NCI-H2029 (cell line): ENCODE data around the gene PLPP1.

Source experiments
- DNase-seq: peaks from one replicate; lab custom pipeline; 2025; lab: John Stamatoyannopoulos, UW

Gene PLPP1

DNA sequence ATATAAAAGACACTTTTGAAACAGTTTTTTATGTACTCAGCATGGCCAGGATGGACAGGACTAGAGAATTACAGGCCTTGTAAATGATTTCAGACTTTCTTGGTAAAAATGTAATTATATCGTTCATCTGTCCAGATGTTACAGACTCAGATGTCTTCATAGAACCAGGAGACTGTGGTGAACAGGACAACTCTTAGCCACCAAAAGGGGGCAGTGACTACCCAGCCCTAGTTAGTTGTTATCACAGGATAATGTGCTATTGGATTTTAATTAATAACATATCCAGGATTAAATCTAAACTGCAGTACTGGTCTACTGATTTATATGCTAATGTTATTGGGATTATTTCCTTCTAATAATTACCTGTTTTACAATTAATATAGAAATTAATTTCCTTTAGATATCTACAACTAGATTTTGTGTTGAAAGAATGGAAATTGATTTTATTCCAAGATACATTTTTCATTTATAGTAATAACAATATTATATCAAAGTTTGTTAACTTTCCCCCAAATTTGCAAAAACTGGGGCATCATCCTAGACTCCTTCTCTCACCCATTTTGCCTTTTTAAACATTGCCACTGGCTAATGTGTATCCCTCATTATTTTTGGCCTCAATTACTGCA, 127.6 kb downstream of the PLPP1 start:
- no peak for DNase-seq

DNA sequence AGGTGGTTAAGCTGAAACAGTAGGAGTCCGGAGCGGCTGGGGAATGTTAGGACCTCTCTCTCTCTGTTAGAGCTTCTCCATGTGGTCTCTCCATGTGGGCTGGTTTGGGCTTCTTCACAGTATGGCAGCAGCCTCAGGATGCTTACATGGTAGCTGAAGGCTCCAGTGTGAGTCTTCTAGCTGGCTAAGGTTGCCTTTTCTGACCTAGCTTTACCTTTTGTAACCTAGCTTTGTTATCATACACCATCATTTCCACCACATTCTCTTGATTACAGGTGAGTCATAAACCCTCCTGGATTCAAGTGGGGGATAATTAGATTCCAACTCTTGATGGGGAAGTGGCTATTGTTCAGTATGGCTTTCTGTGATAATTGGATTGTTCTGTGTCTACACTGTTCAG, 128.5 kb downstream of the PLPP1 start:
- DNase-seq: peak; percentile 78

DNA sequence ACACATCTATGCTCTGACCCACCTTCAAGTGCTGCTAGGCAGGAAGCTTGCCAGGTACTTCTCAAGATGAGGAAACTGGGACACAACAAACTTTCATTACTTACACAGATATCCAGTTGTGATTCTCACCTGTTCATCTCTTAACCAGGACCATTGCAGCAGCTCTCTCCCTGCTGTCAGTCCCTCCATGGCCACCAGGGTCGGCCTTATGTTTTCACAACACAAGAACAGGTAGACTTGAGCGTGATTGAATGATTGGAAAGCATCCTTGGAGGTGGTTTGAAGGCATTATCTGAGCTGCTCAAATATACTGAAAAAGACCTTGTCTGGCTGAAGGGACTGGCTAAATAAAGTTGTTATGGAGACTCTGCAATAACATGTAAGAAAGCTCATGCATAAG, 132.6 kb downstream of the PLPP1 start:
- DNase-seq: no peak

DNA sequence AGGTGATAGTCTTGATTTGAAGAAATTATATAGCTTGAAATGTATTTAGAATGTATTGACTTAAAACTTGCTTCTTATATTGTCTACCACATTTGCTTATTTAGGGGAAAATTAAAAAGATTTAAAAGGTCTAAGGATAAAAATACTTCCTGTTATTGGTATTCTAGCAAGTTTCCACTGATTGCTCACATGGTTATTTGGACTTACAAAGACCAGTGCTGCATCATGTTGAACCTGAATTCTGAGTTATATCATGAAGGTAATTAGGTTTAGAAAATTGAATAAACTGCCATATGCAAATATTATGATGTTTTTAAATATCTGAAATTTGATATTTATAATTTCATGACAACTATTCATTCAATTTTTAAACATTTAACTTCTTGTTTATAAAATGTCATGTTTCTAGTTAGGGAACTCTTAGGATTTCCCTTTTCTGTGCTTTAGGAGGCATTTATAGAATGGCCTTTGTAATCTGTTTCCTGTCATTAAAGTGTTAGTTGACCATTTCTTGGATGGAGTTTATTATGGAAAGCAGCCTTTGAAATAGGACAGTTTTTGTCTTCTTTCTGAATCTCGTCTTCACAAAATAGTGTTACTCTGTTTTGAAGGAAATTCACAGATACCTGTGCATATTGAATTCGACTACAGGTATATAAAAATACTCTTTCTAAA, 141.1 kb downstream of the PLPP1 start:
- DNase-seq: no peak

DNA sequence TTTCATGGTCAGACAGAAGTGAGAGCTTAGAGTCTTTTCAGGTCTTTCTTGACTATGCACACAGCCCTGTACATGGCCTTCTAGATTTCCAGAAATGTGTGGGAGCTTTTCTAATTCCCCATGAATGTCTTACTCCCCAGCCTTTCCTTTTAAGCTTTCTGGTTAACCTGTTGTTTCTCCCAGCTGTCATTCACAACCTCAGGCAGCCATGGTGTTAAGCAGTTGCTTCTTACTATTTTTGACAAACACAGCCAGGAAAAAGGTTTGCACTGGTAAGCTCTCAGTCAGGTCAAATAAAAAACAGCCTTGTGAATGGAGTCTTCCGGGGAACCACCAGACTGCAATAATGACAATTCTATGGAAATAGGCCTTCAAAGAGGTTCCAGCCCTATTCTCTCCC, 142.1 kb downstream of the PLPP1 start:
- DNase-seq: no peak

DNA sequence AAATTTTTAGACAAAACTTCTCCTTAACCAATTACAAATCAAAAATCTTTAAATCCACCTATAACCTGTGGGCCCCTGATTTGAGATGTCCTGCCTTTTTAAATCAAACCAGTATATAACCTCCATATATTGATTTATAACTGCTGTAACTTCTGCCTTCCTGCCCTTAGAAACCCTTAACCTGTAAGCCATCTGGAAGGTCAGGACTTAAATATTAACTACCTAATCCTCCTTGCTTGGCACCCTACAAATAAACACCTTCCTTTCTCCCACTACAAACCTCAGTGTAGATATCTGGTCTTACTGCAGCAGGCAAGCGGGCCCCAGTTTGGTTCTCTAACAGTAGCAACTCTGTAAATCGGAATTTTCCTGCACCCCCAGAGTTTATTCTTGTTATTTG, 143.1 kb downstream of the PLPP1 start:
- DNase-seq: no peak

DNA sequence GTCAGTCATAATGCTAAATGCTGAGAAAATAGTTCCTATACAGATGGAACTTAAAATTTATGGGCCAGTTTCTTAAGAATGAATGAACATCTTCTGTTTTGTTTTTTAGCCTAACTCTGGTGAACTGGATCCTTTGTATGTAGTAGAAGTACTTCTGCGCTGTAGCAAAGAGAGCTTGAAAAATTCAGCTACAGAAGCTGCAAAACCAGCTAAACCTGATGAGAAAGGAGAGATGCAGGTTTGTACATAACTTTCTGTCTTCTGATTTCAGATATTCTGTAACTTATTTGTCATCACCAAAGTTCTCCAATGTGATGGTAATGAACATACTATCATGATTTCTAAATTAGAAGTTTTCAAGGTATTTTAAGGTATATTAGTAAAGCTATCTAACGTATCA, 146.9 kb downstream of the PLPP1 start:
- DNase-seq: no peak

DNA sequence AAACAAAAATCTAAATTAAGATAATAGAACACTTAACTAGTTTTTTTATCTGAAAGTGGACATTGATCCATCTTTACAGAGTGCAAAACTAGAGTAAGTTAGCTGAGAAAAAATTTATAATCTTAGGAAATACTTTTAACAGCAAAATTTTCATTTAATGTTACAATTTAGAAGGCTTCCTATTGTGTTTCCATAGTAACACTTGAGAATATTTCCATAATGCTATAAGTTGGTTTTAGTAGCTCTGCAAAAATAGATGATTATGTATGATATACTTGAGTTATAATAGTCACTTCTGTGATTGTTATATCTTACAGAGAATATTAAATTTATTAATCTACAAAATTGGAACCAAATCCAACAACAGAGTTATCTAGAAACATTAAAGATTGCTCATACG, 148.4 kb downstream of the PLPP1 start:
- no peak for DNase-seq

DNA sequence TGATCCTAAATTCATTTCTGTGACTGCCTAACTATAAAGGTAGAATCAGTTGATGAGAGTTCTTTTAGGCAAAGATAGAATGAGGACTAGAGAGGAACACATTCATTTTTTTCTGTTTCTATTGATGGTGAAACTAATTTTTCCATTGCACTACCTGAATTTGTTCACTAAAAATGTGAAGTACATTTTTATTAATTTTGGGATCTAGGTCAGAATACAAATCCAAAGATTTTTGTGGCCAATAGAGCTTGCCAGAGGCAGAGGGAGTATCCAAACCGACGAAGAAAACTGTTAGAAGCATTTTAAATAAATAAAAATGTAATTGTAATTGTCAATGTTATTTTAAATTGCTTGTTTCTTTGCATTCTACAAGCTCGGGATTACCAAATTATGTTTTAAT, 148.9 kb downstream of the PLPP1 start:
- DNase-seq: no peak

DNA sequence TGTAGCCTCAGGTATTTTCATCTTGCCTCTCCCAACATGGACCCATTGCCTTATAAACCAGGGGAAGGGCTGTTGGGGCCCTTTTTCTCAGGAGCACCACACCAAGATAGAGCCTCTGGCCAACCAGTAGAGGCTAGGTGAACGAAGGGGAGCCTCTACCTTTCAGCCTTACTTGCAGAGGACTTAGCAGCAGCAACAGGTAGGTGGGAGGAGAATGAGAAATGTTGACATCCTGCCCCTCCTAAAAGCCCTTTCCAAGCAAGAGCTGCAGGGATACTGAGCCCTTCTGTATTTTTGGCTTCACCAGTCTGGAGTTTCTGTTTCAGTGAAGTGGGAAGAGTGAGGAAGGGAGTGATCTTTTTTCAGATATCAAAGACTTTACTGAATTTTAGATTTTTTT, 149.5 kb downstream of the PLPP1 start:
- DNase-seq: no peak

DNA sequence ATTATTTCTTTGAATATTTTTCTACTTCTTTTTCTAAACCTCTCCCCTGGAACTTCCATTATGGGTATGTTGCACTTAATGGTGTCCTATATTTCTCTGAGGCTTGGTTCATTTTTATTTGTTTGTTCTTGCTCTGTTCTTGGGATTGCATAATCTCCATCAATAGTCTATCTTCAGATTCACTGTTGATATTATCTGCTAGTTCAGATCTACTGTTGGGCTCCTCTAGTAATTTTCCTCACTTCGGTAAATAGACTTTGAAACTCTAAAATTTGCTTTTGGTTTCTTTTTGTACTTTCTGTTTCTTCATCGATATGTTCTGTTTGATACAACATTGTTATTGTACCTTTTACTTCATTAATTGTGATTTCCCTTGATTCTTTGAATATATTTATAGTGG, 150.7 kb downstream of the PLPP1 start:
- no peak for DNase-seq

DNA sequence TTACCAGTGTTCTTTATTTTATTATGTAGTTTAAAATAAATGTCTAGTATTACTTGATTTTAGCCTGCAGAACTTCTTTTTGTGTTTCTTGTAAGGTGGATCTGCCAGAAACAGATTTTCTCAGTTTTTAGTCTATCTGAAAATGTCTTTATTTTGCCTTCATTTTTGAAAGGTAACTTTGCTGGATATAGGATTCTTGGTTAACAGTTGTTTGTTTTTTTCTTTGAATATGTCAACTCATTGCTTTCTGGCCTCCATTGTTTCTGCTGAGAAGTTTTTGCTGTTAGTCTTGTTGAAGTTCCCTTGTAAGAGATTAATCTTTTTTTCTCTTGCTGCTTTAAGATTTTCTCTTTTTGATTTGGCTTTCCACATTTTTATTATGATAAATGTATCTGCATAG, 151.5 kb downstream of the PLPP1 start:
- no peak for DNase-seq

DNA sequence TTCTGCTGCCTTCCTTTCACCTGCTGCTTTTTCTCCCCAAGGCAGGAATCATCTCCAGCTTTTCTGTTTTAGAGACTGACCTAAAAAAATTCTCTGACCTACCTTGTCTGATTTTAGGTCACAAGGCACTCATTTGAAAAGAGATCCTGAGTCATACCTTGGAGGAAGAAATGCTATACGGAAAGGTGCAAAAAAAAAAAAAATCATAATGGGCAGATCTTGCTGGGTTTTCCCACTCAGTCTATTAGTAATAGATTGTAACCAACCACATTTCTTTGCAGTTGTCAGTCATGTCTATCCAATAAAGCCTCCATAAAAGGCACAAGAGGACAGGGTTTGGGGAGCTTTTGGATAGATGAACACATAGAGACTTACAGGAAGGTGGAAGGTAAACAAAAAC, 157.0 kb downstream of the PLPP1 start:
- DNase-seq: no peak
